NCI-H2029 treated with DMSO at 0.1 percent for 48 hours (cell line): ENCODE measurements around the gene NPR1.
A peak's percentile ranks its signal among the peaks of the same experiment; 100 is the strongest.

Source experiments
- DNase-seq: peaks from one replicate; lab custom pipeline; 2025; lab: John Stamatoyannopoulos, UW

NPR1 gene

GRCh38 chr1:153727463-153728304 is 49.2 kb downstream of the NPR1 start, which contains the start of gene INTS3:
TSS of gene INTS3 (plus strand) at chr1:153728050. CDS start at chr1:153728635, 585 bp downstream.
- DNase-seq = peak; percentile 98

DNA sequence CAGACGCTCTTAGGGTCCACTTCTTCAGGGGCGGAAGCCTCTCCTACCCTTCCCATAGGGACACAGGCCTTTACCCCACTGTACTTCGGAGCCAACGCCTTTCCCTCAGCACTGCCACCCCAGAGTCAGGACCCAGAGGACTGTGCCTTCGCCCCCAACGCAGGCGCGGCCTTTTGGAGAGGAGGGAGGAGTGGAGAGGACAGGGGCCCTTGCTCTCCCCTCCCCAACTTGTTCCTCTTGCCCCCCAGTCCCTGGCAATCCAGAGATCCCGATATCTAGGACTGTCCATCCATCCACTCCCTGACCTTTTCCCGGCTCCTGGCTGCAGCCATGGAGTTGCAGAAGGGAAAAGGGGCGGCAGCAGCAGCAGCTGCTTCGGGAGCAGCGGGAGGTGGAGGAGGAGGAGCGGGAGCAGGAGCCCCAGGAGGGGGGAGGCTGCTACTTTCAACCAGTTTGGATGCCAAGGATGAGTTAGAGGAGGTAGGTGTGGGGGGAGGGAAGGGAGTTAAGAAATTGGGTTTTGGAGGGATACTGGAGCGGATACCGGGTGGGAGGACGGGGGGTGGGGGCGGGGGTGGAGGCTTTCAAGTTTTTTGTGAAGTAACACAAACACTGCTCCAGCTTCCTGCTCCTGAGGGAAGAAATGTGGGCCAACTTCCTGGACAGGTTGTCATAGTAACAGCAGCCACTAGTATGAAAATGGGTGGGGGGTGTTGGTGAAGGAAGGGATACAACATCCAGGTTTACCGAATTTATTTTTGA is 50.0 kb downstream of the NPR1 start:
- no peak for DNase-seq

- DNase-seq = no peak
Measured at GRCh38 chr1:153730468-153730988, 52.0 kb downstream of the NPR1 start.

DNA sequence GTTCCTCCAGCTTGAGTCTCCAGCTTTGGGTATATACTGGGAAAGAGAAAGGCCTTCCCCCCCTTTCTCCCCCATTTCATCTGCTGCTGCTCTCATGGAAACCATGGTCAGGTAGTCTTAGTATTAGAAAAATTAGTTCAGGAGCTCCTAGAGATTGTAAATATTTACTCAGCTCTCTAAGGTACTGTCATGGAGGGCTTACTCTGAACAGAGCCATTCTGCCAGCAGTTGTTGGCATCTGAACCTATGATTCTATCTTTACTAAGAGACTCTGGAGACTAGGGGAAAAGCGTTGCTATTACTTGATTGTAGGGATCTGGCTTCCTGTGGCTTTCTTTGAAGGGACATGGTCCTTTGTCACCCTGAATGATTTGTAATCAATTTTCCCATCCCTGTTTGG is 55.5 kb downstream of the NPR1 start:
- DNase-seq = peak; percentile 78

- no peak for DNase-seq
Measured at GRCh38 chr1:153734396-153735089, 56.1 kb downstream of the NPR1 start.

GRCh38 chr1:153735090-153735420 is 56.6 kb downstream of the NPR1 start:
- no peak for DNase-seq

- no peak for DNase-seq
Measured at GRCh38 chr1:153741986-153742385, 63.5 kb downstream of the NPR1 start.

DNA sequence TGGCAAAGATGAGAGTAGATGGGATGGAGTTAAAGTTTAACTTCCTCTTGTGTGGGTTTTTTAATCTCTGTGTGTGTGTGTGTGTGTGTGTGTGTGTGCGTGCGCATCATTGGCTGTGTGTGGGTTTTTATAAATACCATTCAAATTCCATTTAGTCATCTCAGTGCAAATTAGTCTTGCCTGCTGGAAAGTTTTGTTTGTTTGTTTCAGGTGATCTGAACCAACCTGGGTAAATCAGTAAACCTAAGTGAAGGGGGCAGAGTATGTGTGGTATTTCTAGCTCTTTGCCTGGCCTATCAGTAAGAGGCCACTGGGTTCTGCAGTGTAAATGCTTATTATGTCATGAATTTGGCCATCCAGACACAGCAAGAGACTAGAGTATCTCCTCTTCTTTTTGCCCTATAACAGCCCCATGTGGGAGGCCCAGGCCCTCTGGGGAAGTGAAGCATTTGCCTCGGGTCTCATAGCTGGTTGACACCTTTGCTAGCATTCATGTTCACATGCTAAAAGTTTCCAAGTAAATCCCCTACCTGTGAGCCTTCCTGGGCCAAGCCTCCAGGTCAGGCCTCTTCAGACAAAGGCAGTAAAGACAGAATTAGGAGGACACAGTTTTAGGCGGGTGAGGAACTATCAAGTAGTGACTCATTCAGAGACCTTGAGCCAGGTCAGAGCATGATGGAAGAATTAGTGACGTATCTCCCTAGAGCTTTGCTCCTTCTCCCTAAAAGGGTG is 64.1 kb downstream of the NPR1 start:
- no peak for DNase-seq
